Neuron (in vitro differentiated cells): ENCODE results near the gene TANC1.

ENCODE experiments used
- H2AFZ ChIP-seq: one replicate; pipeline ENCODE4 v1.6.1; 2013; ENCODE audit warnings: low read depth, mild to moderate bottlenecking, inconsistent platforms, low read length, moderate library complexity
- H3K27me3 ChIP-seq: one replicate; pipeline ENCODE4 v1.6.1; 2013; ENCODE audit warnings: low read length; ENCODE audit not compliant: insufficient read depth
- H3K36me3 ChIP-seq: one replicate; pipeline ENCODE4 v1.6.1; 2013; ENCODE audit warnings: low read length; ENCODE audit not compliant: insufficient read depth
- H3K4me1 ChIP-seq: one replicate; pipeline ENCODE4 v1.6.1; 2013; ENCODE audit warnings: low read length; ENCODE audit not compliant: insufficient read depth
- H3K4me3 ChIP-seq: 2 replicates; pipeline ENCODE4 v1.5.1; 2013; ENCODE audit warnings: mild to moderate bottlenecking, low read length, moderate library complexity
- H3K9me3 ChIP-seq: one replicate; pipeline ENCODE4 v1.6.1; 2013; ENCODE audit warnings: low read length

TANC1 gene

GRCh38 chr2:159067971-159068370, 99.5 kb downstream of the TANC1 start:
- Histone ChIP-seq H3K27me3 (no peaks in the 10 kb centered on the region), H2AFZ (no peak overlapping the region), H3K4me1 (peaks cover 12% of the 10 kb centered on the region), H3K36me3 (no peaks in the 10 kb centered on the region), H3K9me3 (no peaks in the 10 kb centered on the region), H3K4me3 (no peak overlapping the region)

GRCh38 chr2:159069229-159069628, 100.8 kb downstream of the TANC1 start:
- H2AFZ ChIP-seq: no peak overlapping the region

GRCh38 chr2:159070235-159070634, 101.8 kb downstream of the TANC1 start:
- H3K36me3 ChIP-seq: no peaks in the 10 kb centered on the region
- no peak overlapping the region for H2AFZ ChIP-seq
- H3K27me3 ChIP-seq: no peaks in the 10 kb centered on the region
- H3K4me1 ChIP-seq: no peaks in the 10 kb centered on the region
- no peak overlapping the region for H3K4me3 ChIP-seq
- peaks cover 2% of the 10 kb centered on the region for H3K9me3 ChIP-seq

More at GRCh38 chr2:159069229-159069628, 100.8 kb downstream of the TANC1 start:
- H3K4me1 ChIP-seq: peaks cover 8% of the 10 kb centered on the region
- H3K36me3 ChIP-seq: no peaks in the 10 kb centered on the region
- H3K4me3 ChIP-seq: no peak overlapping the region
- H3K27me3 ChIP-seq: no peaks in the 10 kb centered on the region
- no peaks in the 10 kb centered on the region for H3K9me3 ChIP-seq

GRCh38 chr2:159071190-159071915, 102.9 kb downstream of the TANC1 start:
- Histone ChIP-seq H3K4me3 (no peak overlapping the region), H3K4me1 (no peaks in the 10 kb centered on the region), H3K36me3 (no peaks in the 10 kb centered on the region)

GRCh38 chr2:159072795-159073194, 104.4 kb downstream of the TANC1 start:
- H3K4me1 ChIP-seq: no peaks in the 10 kb centered on the region
- H2AFZ ChIP-seq: no peak overlapping the region
- H3K9me3 ChIP-seq: peaks cover 2% of the 10 kb centered on the region
- no peak overlapping the region for H3K4me3 ChIP-seq
- no peaks in the 10 kb centered on the region for H3K27me3 ChIP-seq
- H3K36me3 ChIP-seq: no peaks in the 10 kb centered on the region

More at GRCh38 chr2:159071190-159071915, 102.9 kb downstream of the TANC1 start:
- Histone ChIP-seq H2AFZ (no peak overlapping the region), H3K9me3 (peaks cover 2% of the 10 kb centered on the region), H3K27me3 (no peaks in the 10 kb centered on the region)

- no peaks in the 10 kb centered on the region for H3K27me3 ChIP-seq
- no peaks in the 10 kb centered on the region for H3K4me1 ChIP-seq
- H3K4me3 ChIP-seq: no peak overlapping the region
- H3K9me3 ChIP-seq: peaks cover 2% of the 10 kb centered on the region
- no peaks in the 10 kb centered on the region for H3K36me3 ChIP-seq
- no peak overlapping the region for H2AFZ ChIP-seq
These were observed 104.8 kb downstream of the TANC1 start for GRCh38 chr2:159073256-159073655.

- no peak overlapping the region for H3K4me3 ChIP-seq
- no peaks in the 10 kb centered on the region for H3K36me3 ChIP-seq
- no peaks in the 10 kb centered on the region for H3K4me1 ChIP-seq
- H2AFZ ChIP-seq: no peak overlapping the region
- no peaks in the 10 kb centered on the region for H3K27me3 ChIP-seq
- H3K9me3 ChIP-seq: peaks cover 5% of the 10 kb centered on the region
These were observed 106.2 kb downstream of the TANC1 start for GRCh38 chr2:159074605-159075004.

- Histone ChIP-seq H3K36me3 (no peaks in the 10 kb centered on the region), H3K4me3 (no peak overlapping the region), H3K27me3 (no peaks in the 10 kb centered on the region), H2AFZ (no peak overlapping the region), H3K4me1 (no peaks in the 10 kb centered on the region), H3K9me3 (peaks cover 7% of the 10 kb centered on the region)
These were observed 107.3 kb downstream of the TANC1 start for GRCh38 chr2:159075727-159076126.

- no peaks in the 10 kb centered on the region for H3K4me1 ChIP-seq
- H2AFZ ChIP-seq: no peak overlapping the region
- H3K36me3 ChIP-seq: no peaks in the 10 kb centered on the region
- peaks cover 13% of the 10 kb centered on the region for H3K9me3 ChIP-seq
- H3K4me3 ChIP-seq: no peak overlapping the region
- H3K27me3 ChIP-seq: no peaks in the 10 kb centered on the region
These were observed 107.8 kb downstream of the TANC1 start for GRCh38 chr2:159076241-159076640.

- H3K9me3 ChIP-seq: peaks cover 13% of the 10 kb centered on the region
- H3K27me3 ChIP-seq: no peaks in the 10 kb centered on the region
- no peak overlapping the region for H2AFZ ChIP-seq
These were observed 109.4 kb downstream of the TANC1 start for GRCh38 chr2:159077869-159078268.

GRCh38 chr2:159078443-159078842, 110.0 kb downstream of the TANC1 start:
- H2AFZ ChIP-seq: no peak overlapping the region
- H3K27me3 ChIP-seq: no peaks in the 10 kb centered on the region
- H3K4me3 ChIP-seq: no peak overlapping the region

More at GRCh38 chr2:159077869-159078268, 109.4 kb downstream of the TANC1 start:
- Histone ChIP-seq H3K4me3 (no peak overlapping the region), H3K36me3 (no peaks in the 10 kb centered on the region), H3K4me1 (no peaks in the 10 kb centered on the region)

GRCh38 chr2:159080641-159081040, 112.2 kb downstream of the TANC1 start:
- H3K9me3 ChIP-seq: peaks cover 14% of the 10 kb centered on the region
- no peaks in the 10 kb centered on the region for H3K27me3 ChIP-seq
- H3K36me3 ChIP-seq: no peaks in the 10 kb centered on the region
- H2AFZ ChIP-seq: no peak overlapping the region
- H3K4me1 ChIP-seq: no peaks in the 10 kb centered on the region
- no peak overlapping the region for H3K4me3 ChIP-seq

More at GRCh38 chr2:159078443-159078842, 110.0 kb downstream of the TANC1 start:
- H3K9me3 ChIP-seq: peaks cover 13% of the 10 kb centered on the region
- no peaks in the 10 kb centered on the region for H3K4me1 ChIP-seq
- no peaks in the 10 kb centered on the region for H3K36me3 ChIP-seq

GRCh38 chr2:159082119-159082518, 113.7 kb downstream of the TANC1 start:
- no peaks in the 10 kb centered on the region for H3K27me3 ChIP-seq
- H2AFZ ChIP-seq: no peak overlapping the region
- no peaks in the 10 kb centered on the region for H3K36me3 ChIP-seq
- no peak overlapping the region for H3K4me3 ChIP-seq
- peaks cover 14% of the 10 kb centered on the region for H3K9me3 ChIP-seq
- no peaks in the 10 kb centered on the region for H3K4me1 ChIP-seq
